ENCODE data around the gene ENOX1.

The ENOX1 gene

DNA sequence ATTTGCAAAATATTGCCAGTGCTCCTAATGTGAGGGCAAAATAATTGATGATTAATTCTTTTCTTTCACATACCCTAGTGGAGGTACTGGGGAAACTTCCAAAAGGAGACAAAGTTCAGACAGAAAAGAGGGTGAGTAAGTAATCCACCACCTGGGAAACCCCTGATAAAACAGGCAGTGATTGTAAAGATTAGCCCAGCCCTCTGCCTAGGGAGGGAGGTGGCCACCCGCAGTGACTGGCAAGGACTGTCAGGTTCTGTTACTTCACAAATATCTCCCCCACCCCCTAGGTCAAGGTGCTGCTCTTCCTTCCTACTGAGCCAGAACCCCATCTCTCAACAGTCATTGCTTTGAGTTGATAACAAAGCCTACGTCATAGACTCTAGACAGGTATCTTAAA is 523.7 kb downstream of the ENOX1 start:
- Histone ChIP-seq H3K9ac (ENCODE audit: low read depth, low read length) (no peak overlapping the region), H3K27me3 (ENCODE audit: control insufficient read depth, insufficient read depth, low read length) (no peaks in the 10 kb centered on the region), H3K4me1 (ENCODE audit: control insufficient read depth, insufficient read depth, low read length) (no peaks in the 10 kb centered on the region), H3K4me3 (ENCODE audit: low read depth, low read length) (no peak overlapping the region), H3K9me3 (ENCODE audit: control insufficient read depth, insufficient read depth, low read length) (no peaks in the 10 kb centered on the region), H3K36me3 (ENCODE audit: control insufficient read depth, insufficient read depth, low read length) (no peaks in the 10 kb centered on the region)

DNA sequence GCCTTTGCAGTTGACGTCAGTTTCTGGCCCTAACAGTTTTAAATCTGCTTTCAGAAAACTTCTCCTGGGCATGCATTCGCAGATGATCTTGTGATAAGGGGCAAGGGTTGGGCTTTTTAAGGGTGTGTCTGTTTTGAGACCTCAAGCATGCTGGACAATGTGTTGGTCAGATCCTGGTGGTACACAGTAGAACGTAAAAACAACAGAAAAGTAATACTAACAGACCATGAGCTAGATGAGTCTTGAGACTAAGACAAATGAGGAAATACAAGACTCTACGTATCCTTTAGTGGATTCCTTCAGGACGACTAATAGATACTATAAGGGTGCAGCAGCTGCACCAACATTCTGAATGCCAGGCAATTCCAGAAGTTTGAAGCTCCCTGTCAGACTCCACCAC is 525.8 kb downstream of the ENOX1 start:
- no peaks in the 10 kb centered on the region for H3K9me3 ChIP-seq (ENCODE audit: control insufficient read depth, insufficient read depth, low read length)
- H3K4me1 ChIP-seq (ENCODE audit: control insufficient read depth, insufficient read depth, low read length) = no peaks in the 10 kb centered on the region
- no peaks in the 10 kb centered on the region for H3K27me3 ChIP-seq (ENCODE audit: control insufficient read depth, insufficient read depth, low read length)
- no peak overlapping the region for H3K9ac ChIP-seq (ENCODE audit: low read depth, low read length)
- H3K4me3 ChIP-seq (ENCODE audit: low read depth, low read length) = no peak overlapping the region
- H3K36me3 ChIP-seq (ENCODE audit: control insufficient read depth, insufficient read depth, low read length) = no peaks in the 10 kb centered on the region

DNA sequence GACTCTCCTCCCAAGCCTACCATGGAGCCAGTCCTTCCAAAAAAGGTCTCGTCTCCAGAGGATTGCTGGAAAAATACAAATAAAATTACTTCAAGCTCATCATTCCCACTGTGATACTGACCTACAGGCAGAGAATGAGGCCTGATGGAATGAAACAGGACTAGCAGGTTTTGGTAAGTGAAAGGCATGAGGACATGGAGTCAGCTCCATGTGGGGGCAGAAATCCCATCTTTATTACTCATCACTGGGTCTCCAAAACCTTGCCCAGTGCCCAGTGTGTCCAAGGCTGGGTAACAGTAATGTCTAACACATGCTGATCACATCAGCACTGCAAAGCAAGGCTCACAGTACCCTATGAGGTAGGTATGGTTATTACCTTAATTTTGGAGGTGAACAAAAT is 528.0 kb downstream of the ENOX1 start:
- no peaks in the 10 kb centered on the region for H3K9me3 ChIP-seq (ENCODE audit: control insufficient read depth, insufficient read depth, low read length)
- no peaks in the 10 kb centered on the region for H3K27me3 ChIP-seq (ENCODE audit: control insufficient read depth, insufficient read depth, low read length)
- H3K36me3 ChIP-seq (ENCODE audit: control insufficient read depth, insufficient read depth, low read length) = no peaks in the 10 kb centered on the region
- H3K4me3 ChIP-seq (ENCODE audit: low read depth, low read length) = no peak overlapping the region
- H3K4me1 ChIP-seq (ENCODE audit: control insufficient read depth, insufficient read depth, low read length) = no peaks in the 10 kb centered on the region
- no peak overlapping the region for H3K9ac ChIP-seq (ENCODE audit: low read depth, low read length)

- no peak overlapping the region for H3K4me3 ChIP-seq (ENCODE audit: low read depth, low read length)
- no peaks in the 10 kb centered on the region for H3K27me3 ChIP-seq (ENCODE audit: control insufficient read depth, insufficient read depth, low read length)
- no peak overlapping the region for H3K9ac ChIP-seq (ENCODE audit: low read depth, low read length)
- H3K9me3 ChIP-seq (ENCODE audit: control insufficient read depth, insufficient read depth, low read length) = no peaks in the 10 kb centered on the region
- H3K4me1 ChIP-seq (ENCODE audit: control insufficient read depth, insufficient read depth, low read length) = no peaks in the 10 kb centered on the region
- no peaks in the 10 kb centered on the region for H3K36me3 ChIP-seq (ENCODE audit: control insufficient read depth, insufficient read depth, low read length)
Observed at GRCh38 chr13:43257765-43258164, 529.0 kb downstream of the ENOX1 start.

DNA sequence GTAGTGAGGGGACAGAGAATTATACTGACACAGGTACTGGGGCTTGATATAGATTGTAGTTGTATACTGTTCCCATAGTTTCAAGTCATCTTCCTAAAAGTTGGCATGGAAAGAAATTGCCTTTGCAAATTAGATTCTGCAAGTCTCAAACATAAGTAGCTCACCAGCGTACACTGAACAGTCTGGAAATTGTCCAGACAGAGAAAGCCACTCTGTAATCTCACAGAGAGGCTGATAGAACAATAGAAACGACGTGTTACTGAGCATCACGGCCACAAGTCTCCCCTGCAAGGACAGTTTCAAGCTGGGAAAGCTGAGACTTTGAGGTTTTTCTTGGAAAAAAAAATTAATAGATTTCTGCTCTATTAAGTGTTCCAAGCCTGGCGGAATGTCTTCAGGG is 534.8 kb downstream of the ENOX1 start:
- no peak overlapping the region for H3K9ac ChIP-seq (ENCODE audit: low read depth, low read length)
- no peaks in the 10 kb centered on the region for H3K27me3 ChIP-seq (ENCODE audit: control insufficient read depth, insufficient read depth, low read length)
- no peaks in the 10 kb centered on the region for H3K36me3 ChIP-seq (ENCODE audit: control insufficient read depth, insufficient read depth, low read length)
- no peaks in the 10 kb centered on the region for H3K4me1 ChIP-seq (ENCODE audit: control insufficient read depth, insufficient read depth, low read length)
- no peaks in the 10 kb centered on the region for H3K9me3 ChIP-seq (ENCODE audit: control insufficient read depth, insufficient read depth, low read length)
- no peak overlapping the region for H3K4me3 ChIP-seq (ENCODE audit: low read depth, low read length)

- Histone ChIP-seq H3K27me3 (ENCODE audit: control insufficient read depth, insufficient read depth, low read length) (no peaks in the 10 kb centered on the region), H3K36me3 (ENCODE audit: control insufficient read depth, insufficient read depth, low read length) (no peaks in the 10 kb centered on the region), H3K9ac (ENCODE audit: low read depth, low read length) (no peak overlapping the region), H3K9me3 (ENCODE audit: control insufficient read depth, insufficient read depth, low read length) (no peaks in the 10 kb centered on the region), H3K4me3 (ENCODE audit: low read depth, low read length) (no peak overlapping the region), H3K4me1 (ENCODE audit: control insufficient read depth, insufficient read depth, low read length) (no peaks in the 10 kb centered on the region)
Observed at GRCh38 chr13:43246382-43246781, 540.4 kb downstream of the ENOX1 start.

DNA sequence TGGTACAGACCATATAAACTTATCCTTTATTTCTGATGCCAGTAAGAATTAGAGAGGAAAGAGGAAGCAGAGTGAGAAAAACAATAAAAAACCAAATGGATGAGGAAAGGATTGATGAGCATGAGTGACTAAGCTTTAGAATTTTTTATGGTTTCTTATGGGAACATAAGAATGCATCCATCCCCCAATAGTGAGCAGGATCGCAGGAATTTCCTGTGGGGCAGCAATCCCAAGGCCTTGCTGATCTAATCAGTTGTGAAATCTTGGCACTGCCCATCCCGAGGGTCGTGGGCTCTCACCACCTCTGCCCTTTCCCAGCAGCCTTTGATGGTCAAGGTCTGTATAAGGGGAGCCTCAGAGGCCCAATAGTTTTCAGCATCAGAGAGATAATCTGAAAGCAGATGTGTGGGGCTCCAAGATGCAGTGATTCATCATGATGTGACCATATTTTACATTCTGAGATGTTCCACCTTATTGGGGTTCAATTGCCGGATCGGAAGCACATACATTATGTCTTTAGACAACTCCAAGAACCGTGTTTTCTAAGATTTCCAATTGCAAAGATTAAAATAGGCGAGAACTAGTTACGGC is 541.3 kb downstream of the ENOX1 start:
- H3K4me3 ChIP-seq (ENCODE audit: low read depth, low read length) = no peak overlapping the region
- no peaks in the 10 kb centered on the region for H3K9me3 ChIP-seq (ENCODE audit: control insufficient read depth, insufficient read depth, low read length)
- no peaks in the 10 kb centered on the region for H3K4me1 ChIP-seq (ENCODE audit: control insufficient read depth, insufficient read depth, low read length)
- no peak overlapping the region for H3K9ac ChIP-seq (ENCODE audit: low read depth, low read length)
- H3K27me3 ChIP-seq (ENCODE audit: control insufficient read depth, insufficient read depth, low read length) = no peaks in the 10 kb centered on the region
- H3K36me3 ChIP-seq (ENCODE audit: control insufficient read depth, insufficient read depth, low read length) = no peaks in the 10 kb centered on the region

GRCh38 chr13:43244481-43244880 is 542.3 kb downstream of the ENOX1 start:
- H3K9ac ChIP-seq (ENCODE audit: low read depth, low read length) = no peak overlapping the region
- H3K36me3 ChIP-seq (ENCODE audit: control insufficient read depth, insufficient read depth, low read length) = no peaks in the 10 kb centered on the region
- no peak overlapping the region for H3K4me3 ChIP-seq (ENCODE audit: low read depth, low read length)
- H3K4me1 ChIP-seq (ENCODE audit: control insufficient read depth, insufficient read depth, low read length) = no peaks in the 10 kb centered on the region
- no peaks in the 10 kb centered on the region for H3K27me3 ChIP-seq (ENCODE audit: control insufficient read depth, insufficient read depth, low read length)
- no peaks in the 10 kb centered on the region for H3K9me3 ChIP-seq (ENCODE audit: control insufficient read depth, insufficient read depth, low read length)

DNA sequence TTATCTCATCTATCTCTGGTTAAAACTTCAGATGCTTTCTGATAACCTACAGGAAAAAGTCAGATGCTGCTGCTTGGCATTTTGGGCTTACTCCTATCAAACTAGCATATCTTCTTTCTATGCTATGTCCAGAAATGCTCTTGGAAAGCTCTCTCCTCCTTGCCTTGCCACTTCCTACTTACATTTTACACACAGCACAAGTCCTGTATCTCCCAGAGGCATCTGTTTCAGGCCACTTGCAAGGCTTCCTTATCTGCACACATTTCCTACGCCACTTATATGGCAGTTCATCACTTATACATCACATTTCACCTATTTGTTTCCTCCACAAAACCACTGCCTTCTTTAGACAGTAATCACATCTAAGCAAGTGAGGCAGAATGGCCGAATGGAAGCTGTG is 543.1 kb downstream of the ENOX1 start:
- Histone ChIP-seq H3K4me1 (ENCODE audit: control insufficient read depth, insufficient read depth, low read length) (no peaks in the 10 kb centered on the region), H3K27me3 (ENCODE audit: control insufficient read depth, insufficient read depth, low read length) (no peaks in the 10 kb centered on the region), H3K36me3 (ENCODE audit: control insufficient read depth, insufficient read depth, low read length) (no peaks in the 10 kb centered on the region), H3K9ac (ENCODE audit: low read depth, low read length) (no peak overlapping the region), H3K9me3 (ENCODE audit: control insufficient read depth, insufficient read depth, low read length) (no peaks in the 10 kb centered on the region), H3K4me3 (ENCODE audit: low read depth, low read length) (no peak overlapping the region)

DNA sequence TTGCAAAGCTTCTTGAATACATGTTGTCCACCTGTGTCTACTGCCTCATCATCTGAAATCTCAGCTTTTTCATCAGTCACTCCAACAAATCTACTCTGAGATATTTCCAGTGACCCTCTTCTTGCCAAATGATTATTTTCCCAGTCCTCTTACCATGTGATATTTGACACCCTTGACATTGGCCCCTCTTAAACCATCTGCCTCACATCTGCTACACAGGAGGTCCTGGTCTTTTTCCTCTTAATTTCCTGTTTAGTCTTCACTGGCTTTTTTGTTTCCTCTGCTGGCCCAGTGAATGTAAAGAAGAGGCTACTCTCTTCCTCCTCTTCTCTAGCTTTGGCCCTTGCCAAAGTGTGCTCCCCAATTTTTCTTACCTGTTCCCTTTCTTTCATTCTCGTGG is 544.7 kb downstream of the ENOX1 start:
- H3K4me3 ChIP-seq (ENCODE audit: low read depth, low read length) = no peak overlapping the region
- H3K9ac ChIP-seq (ENCODE audit: low read depth, low read length) = no peak overlapping the region
- no peaks in the 10 kb centered on the region for H3K36me3 ChIP-seq (ENCODE audit: control insufficient read depth, insufficient read depth, low read length)
- H3K27me3 ChIP-seq (ENCODE audit: control insufficient read depth, insufficient read depth, low read length) = no peaks in the 10 kb centered on the region
- H3K4me1 ChIP-seq (ENCODE audit: control insufficient read depth, insufficient read depth, low read length) = no peaks in the 10 kb centered on the region
- no peaks in the 10 kb centered on the region for H3K9me3 ChIP-seq (ENCODE audit: control insufficient read depth, insufficient read depth, low read length)

DNA sequence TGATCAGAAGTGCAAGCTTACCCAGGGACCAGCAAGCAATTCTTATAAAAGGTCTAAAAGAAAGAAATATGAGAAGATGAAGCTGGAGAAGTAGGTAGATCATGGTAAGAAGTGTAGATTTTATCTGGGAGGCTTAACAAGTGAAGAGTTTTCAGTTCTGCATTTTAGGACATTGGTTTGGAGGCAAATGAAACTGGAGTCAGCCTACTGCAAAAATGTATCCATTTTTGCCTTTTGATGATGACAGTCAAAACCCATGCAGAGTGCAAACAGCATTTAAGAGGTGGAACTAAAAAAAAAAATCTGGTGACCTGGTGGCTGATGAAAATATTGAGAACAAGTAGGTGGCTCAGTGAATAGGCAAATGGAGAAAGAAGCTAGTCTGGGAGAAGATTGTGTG is 546.5 kb downstream of the ENOX1 start:
- Histone ChIP-seq H3K27me3 (ENCODE audit: control insufficient read depth, insufficient read depth, low read length) (no peaks in the 10 kb centered on the region), H3K4me3 (ENCODE audit: low read depth, low read length) (no peak overlapping the region), H3K9me3 (ENCODE audit: control insufficient read depth, insufficient read depth, low read length) (no peaks in the 10 kb centered on the region)

DNA sequence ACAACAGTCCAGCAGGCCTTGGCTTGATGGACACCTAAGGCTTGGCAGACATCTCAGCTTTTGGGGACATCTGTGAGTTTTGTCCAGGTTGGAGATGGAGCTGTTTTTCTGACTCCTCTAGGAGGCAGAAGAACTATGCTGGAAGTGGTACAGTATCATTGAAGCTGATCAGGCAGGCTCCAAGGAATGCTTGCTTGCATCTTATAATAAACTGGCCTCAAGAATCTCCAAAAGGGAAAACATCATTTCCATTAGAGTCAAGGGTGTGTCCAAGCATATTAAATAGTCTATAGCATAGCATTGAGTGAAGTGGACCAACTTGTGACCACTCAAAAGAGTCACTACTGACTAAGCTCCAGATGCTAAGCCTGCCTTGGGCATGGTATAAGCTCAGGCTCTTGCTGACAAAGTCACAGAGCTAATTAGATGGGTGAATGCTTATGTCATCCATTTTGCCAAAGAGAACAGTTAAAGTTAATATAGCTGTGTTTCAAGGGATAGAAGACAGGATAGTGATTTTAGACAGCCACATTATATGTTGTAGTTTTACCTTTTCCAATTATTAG is 547.4 kb downstream of the ENOX1 start:
- Histone ChIP-seq H3K36me3 (ENCODE audit: control insufficient read depth, insufficient read depth, low read length) (no peaks in the 10 kb centered on the region), H3K4me3 (ENCODE audit: low read depth, low read length) (no peak overlapping the region), H3K9me3 (ENCODE audit: control insufficient read depth, insufficient read depth, low read length) (no peaks in the 10 kb centered on the region), H3K9ac (ENCODE audit: low read depth, low read length) (no peak overlapping the region), H3K4me1 (ENCODE audit: control insufficient read depth, insufficient read depth, low read length) (no peaks in the 10 kb centered on the region), H3K27me3 (ENCODE audit: control insufficient read depth, insufficient read depth, low read length) (no peaks in the 10 kb centered on the region)

More for the DNA sequence above, 546.5 kb downstream of the ENOX1 start:
- Histone ChIP-seq H3K9ac (ENCODE audit: low read depth, low read length) (no peak overlapping the region), H3K36me3 (ENCODE audit: control insufficient read depth, insufficient read depth, low read length) (no peaks in the 10 kb centered on the region), H3K4me1 (ENCODE audit: control insufficient read depth, insufficient read depth, low read length) (no peaks in the 10 kb centered on the region)
